Glomerular visceral epithelial cell (primary cell): ENCODE data around the gene SLC34A3.
"Not testable (repeated sequence)": the region's sequence is repeated elsewhere in the genome, so short reads cannot be mapped to it uniquely, and the experiment has no call there.

ENCODE experiments used
- DNase-seq: peaks from one replicate; pipeline ENCODE4 v3.0.0-alpha.2; 2016; ENCODE audit errors: extremely low spot score

Gene SLC34A3

GRCh38 chr9:137255448-137256114 lies 24.9 kb downstream of the SLC34A3 start:
- no peak for DNase-seq

- no peak for DNase-seq
Measured at GRCh38 chr9:137256362-137256761, 25.7 kb downstream of the SLC34A3 start.

GRCh38 chr9:137256856-137257255 lies 26.2 kb downstream of the SLC34A3 start:
- no peak for DNase-seq

- not testable (repeated sequence) for DNase-seq
Measured at GRCh38 chr9:137262173-137262908, 31.6 kb downstream of the SLC34A3 start.

GRCh38 chr9:137262909-137263285 lies 32.2 kb downstream of the SLC34A3 start:
- no peak for DNase-seq

GRCh38 chr9:137263506-137263905 lies 32.8 kb downstream of the SLC34A3 start:
- DNase-seq = no peak

GRCh38 chr9:137264067-137264466 lies 33.4 kb downstream of the SLC34A3 start:
- no peak for DNase-seq

- no peak for DNase-seq
Measured at GRCh38 chr9:137265496-137266161, 34.9 kb downstream of the SLC34A3 start.

GRCh38 chr9:137266162-137266527 lies 35.4 kb downstream of the SLC34A3 start:
- DNase-seq = no peak

GRCh38 chr9:137266585-137267453 lies 36.1 kb downstream of the SLC34A3 start:
- no peak for DNase-seq

- no peak for DNase-seq
Measured at GRCh38 chr9:137267933-137268355, 37.2 kb downstream of the SLC34A3 start.

- no peak for DNase-seq
Measured at GRCh38 chr9:137268538-137269201, 38.0 kb downstream of the SLC34A3 start.

GRCh38 chr9:137269231-137269772 lies 38.6 kb downstream of the SLC34A3 start:
- no peak for DNase-seq

GRCh38 chr9:137270929-137271695 lies 40.4 kb downstream of the SLC34A3 start:
- no peak for DNase-seq

- no peak for DNase-seq
Measured at GRCh38 chr9:137271696-137272076, 41.0 kb downstream of the SLC34A3 start.

GRCh38 chr9:137272241-137273094 lies 41.8 kb downstream of the SLC34A3 start:
- DNase-seq = no peak

GRCh38 chr9:137273095-137273490 lies 42.4 kb downstream of the SLC34A3 start:
- no peak for DNase-seq

GRCh38 chr9:137273611-137274320 lies 43.1 kb downstream of the SLC34A3 start:
- no peak for DNase-seq

- DNase-seq = no peak
Measured at GRCh38 chr9:137275203-137275587, 44.5 kb downstream of the SLC34A3 start.
